H9 (cell line): Measurements from ENCODE around the gene CHM. TPM values are rescaled to one million over a fixed set of nuclear protein-coding genes. Genes with fewer than 3 reads are reported as not detected.
A peak's percentile ranks its signal among the peaks of the same experiment; 100 is the strongest.

Source experiments
- DNase-seq: peaks from one replicate; pipeline ENCODE4 v3.0.0-alpha.2; 2017
- H2AFZ ChIP-seq: one replicate; pipeline ENCODE4 v1.6.1; 2013; ENCODE audit warnings: mild to moderate bottlenecking, low read length, control low read depth, moderate library complexity
- H2AK5ac ChIP-seq: 2 replicates; pipeline ENCODE4 v1.6.1; 2013; ENCODE audit warnings: low read length, control low read depth, mixed read lengths; ENCODE audit not compliant: insufficient read length
- H2BK120ac ChIP-seq: one replicate; pipeline ENCODE4 v1.6.1; 2013; ENCODE audit warnings: low read depth, mild to moderate bottlenecking, low read length, control low read depth, inconsistent platforms; ENCODE audit not compliant: poor library complexity, severe bottlenecking
- H2BK12ac ChIP-seq: 2 replicates; pipeline ENCODE4 v1.6.1; 2013; ENCODE audit warnings: low read length, control low read depth, mixed read lengths, low read depth; ENCODE audit not compliant: insufficient read length
- H2BK15ac ChIP-seq: 2 replicates; pipeline ENCODE4 v1.6.1; 2013; ENCODE audit warnings: low read depth, low read length, control low read depth
- H2BK20ac ChIP-seq: one replicate; pipeline ENCODE4 v1.6.1; 2013; ENCODE audit warnings: low read depth, mild to moderate bottlenecking, low read length, control low read depth, inconsistent platforms; ENCODE audit not compliant: poor library complexity, severe bottlenecking
- H2BK5ac ChIP-seq: 2 replicates; pipeline ENCODE4 v1.6.1; 2013; ENCODE audit warnings: low read length, control low read depth, mixed read lengths; ENCODE audit not compliant: insufficient read length
- H3K14ac ChIP-seq: 2 replicates; pipeline ENCODE4 v1.6.1; 2013; ENCODE audit warnings: low read length, control low read depth; ENCODE audit not compliant: insufficient read depth
- H3K18ac ChIP-seq: 2 replicates; pipeline ENCODE4 v1.6.1; 2013; ENCODE audit warnings: low read depth, mild to moderate bottlenecking, mixed read lengths, low read length, control low read depth; ENCODE audit not compliant: insufficient read length
- H3K23ac ChIP-seq: 2 replicates; pipeline ENCODE4 v1.6.1; 2013; ENCODE audit warnings: low read length, control low read depth, mixed read lengths, low read depth; ENCODE audit not compliant: insufficient read length
- H3K23me2 ChIP-seq: 2 replicates; pipeline ENCODE4 v1.6.1; 2013; ENCODE audit warnings: low read depth, mild to moderate bottlenecking, mixed read lengths, low read length, control low read depth; ENCODE audit not compliant: insufficient read length, poor library complexity, severe bottlenecking
- H3K27ac ChIP-seq: 2 replicates; pipeline ENCODE4 v1.5.1; 2013; ENCODE audit warnings: low read length, control low read depth, mixed read lengths, low read depth; ENCODE audit not compliant: insufficient read length
- H3K27me3 ChIP-seq: 2 replicates; pipeline ENCODE4 v1.6.1; 2013; ENCODE audit warnings: low read length, control low read depth, inconsistent platforms; ENCODE audit not compliant: insufficient read depth
- H3K4ac ChIP-seq: 2 replicates; pipeline ENCODE4 v1.6.1; 2013; ENCODE audit warnings: low read depth, mild to moderate bottlenecking, control low read depth, inconsistent platforms, low read length, moderate library complexity
- H3K4me1 ChIP-seq: 2 replicates; pipeline ENCODE4 v1.6.1; 2013; ENCODE audit warnings: low read length, control low read depth, inconsistent platforms; ENCODE audit not compliant: insufficient read depth
- H3K4me2 ChIP-seq: 2 replicates; pipeline ENCODE4 v1.6.1; 2013; ENCODE audit warnings: low read length, control low read depth, mixed read lengths; ENCODE audit not compliant: insufficient read length, insufficient read depth
- H3K56ac ChIP-seq: 2 replicates; pipeline ENCODE4 v1.6.1; 2013; ENCODE audit warnings: low read depth, mild to moderate bottlenecking, mixed read lengths, low read length, control low read depth; ENCODE audit not compliant: insufficient read length
- H3K79me1 ChIP-seq: 2 replicates; pipeline ENCODE4 v1.6.1; 2013; ENCODE audit warnings: low read depth, mild to moderate bottlenecking, moderate library complexity, low read length, control low read depth, inconsistent platforms; ENCODE audit not compliant: insufficient read depth, poor library complexity, severe bottlenecking
- H3K79me2 ChIP-seq: 2 replicates; pipeline ENCODE4 v1.6.1; 2013; ENCODE audit warnings: low read length, control low read depth, inconsistent platforms; ENCODE audit not compliant: insufficient read depth
- H3K9ac ChIP-seq: 2 replicates; pipeline ENCODE4 v1.6.1; 2013; ENCODE audit warnings: low read length, control low read depth, mixed read lengths; ENCODE audit not compliant: insufficient read length; ENCODE audit errors: extremely low read depth
- H3K9me3 ChIP-seq: one replicate; pipeline ENCODE4 v1.6.1; 2013; ENCODE audit warnings: low read depth, low read length, inconsistent platforms; ENCODE audit not compliant: control insufficient read depth
- H3T11ph ChIP-seq: one replicate; pipeline ENCODE4 v1.6.1; 2013; ENCODE audit warnings: mild to moderate bottlenecking, low read length, control low read depth, inconsistent platforms
- H4K20me1 ChIP-seq: one replicate; pipeline ENCODE4 v1.6.1; 2013; ENCODE audit not compliant: control insufficient read depth, insufficient read length, insufficient read depth
- H4K5ac ChIP-seq: 2 replicates; pipeline ENCODE4 v1.6.1; 2013; ENCODE audit warnings: low read depth, mild to moderate bottlenecking, mixed read lengths, low read length, control low read depth; ENCODE audit not compliant: insufficient read length
- H4K8ac ChIP-seq: replicated peaks from 2 replicates; pipeline ENCODE4 v1.6.1; 2013; ENCODE audit warnings: low read length, control low read depth, mixed read lengths, low read depth; ENCODE audit not compliant: insufficient read length
- H4K91ac ChIP-seq: 2 replicates; pipeline ENCODE4 v1.6.1; 2013; ENCODE audit warnings: low read depth, mild to moderate bottlenecking, moderate library complexity, mixed read lengths, low read length, control low read depth; ENCODE audit not compliant: insufficient read length
- H3K27ac Mint-ChIP-seq, 3 experiments: 2 replicates in 2 of 3; 3 replicates in 1 of 3; pipeline ENCODE4 v1.8.0; 2020 to 2021; ENCODE audit warnings: mixed read lengths in 3 of 3, mild to moderate bottlenecking in 1 of 3, moderate library complexity in 1 of 3
- H3K27me3 Mint-ChIP-seq: 2 replicates; pipeline ENCODE4 v1.8.0; 2021; ENCODE audit warnings: low read depth, mild to moderate bottlenecking, moderate library complexity, mixed read lengths
- H3K36me3 Mint-ChIP-seq, 3 experiments: 2 replicates in 2 of 3; 3 replicates in 1 of 3; pipeline ENCODE4 v1.8.0; 2020 to 2021; ENCODE audit warnings: low read depth in 3 of 3, mixed read lengths in 3 of 3; ENCODE audit not compliant: insufficient read depth in 1 of 3
- H3K4me1 Mint-ChIP-seq, 2 experiments: 2 replicates each; pipeline ENCODE4 v1.8.0; 2020; ENCODE audit warnings: mixed read lengths in 2 of 2
- H3K4me3 Mint-ChIP-seq, 2 experiments: 2 replicates in 1 of 2; 3 replicates in 1 of 2; pipeline ENCODE4 v1.8.0; 2020 to 2021; ENCODE audit warnings: mild to moderate bottlenecking in 2 of 2, mixed read lengths in 2 of 2, moderate library complexity in 1 of 2
- H3K9me3 Mint-ChIP-seq, 2 experiments: 2 replicates in 1 of 2; 3 replicates in 1 of 2; pipeline ENCODE4 v1.8.0; 2020; ENCODE audit warnings: mild to moderate bottlenecking in 2 of 2, mixed read lengths in 2 of 2, moderate library complexity in 1 of 2
- WGBS: extraction: QIAGEN DNeasy Blood & Tissue Kit; methylation state at CpG from one replicate; pipeline ENCODE4 v1.1.7; 2013; ENCODE audit warnings: missing lambda C conversion rate, low lambda C conversion rate, mixed read lengths; ENCODE audit not compliant: insufficient read length; ENCODE audit errors: extremely low coverage; 5-methylcytosine and 5-hydroxymethylcytosine counted together
- total RNA-seq: library from RNA; stranded (reverse); gene quantifications from 2 replicates; pipeline ENCODE4 v1.2.1, GENCODE V29; 2021
- TF ChIP-seq, protein P1 (sequence below): fragments of 200-600 bp; sonication (generic); conservative IDR thresholded peaks from 3 replicates; pipeline ENCODE4 v1.8.0; 2021; ENCODE audit warnings: antibody characterized with exemption, mild to moderate bottlenecking

Gene CHM
- total RNA-seq, 1 experiment from 2014 or later: 28.4 TPM

DNA sequence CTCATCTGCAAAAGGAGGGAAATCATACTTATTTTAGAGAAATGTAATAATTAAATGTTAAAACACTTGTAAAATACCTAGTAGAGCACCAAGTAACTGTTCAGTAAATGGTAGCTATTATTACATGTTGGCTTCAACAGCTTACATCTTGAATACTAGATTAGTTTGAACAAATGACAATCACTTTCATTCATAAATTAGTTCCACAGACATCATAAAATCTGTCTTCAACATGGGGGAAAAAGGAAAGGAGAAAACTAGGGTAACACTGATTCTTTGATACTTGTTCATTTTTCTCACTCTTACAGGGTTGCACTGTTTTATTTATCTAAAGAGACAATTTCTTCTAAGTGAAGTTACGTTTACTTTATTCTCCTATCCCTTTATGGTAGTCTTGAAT is 51.7 kb downstream of the CHM start:
- no peak overlapping the region for H3K4me2 ChIP-seq
- Mint-ChIP-seq H3K9me3 (peaks cover 0 to 19% of the 10 kb centered on the region in 2 experiments; a peak in 3 of 5 replicates), H3K4me1 (peaks cover 49 to 57% of the 10 kb centered on the region in 2 experiments), H3K36me3 (peaks cover 0 to 2% (median 0%) of the 10 kb centered on the region in 3 experiments; a peak in 1 of 7 replicates), H3K27ac (peak overlapping the region; percentile 66 to 73 (median 70); a peak in 4 of 7 replicates), H3K27me3 (no peaks in the 10 kb centered on the region), H3K4me3 (peak overlapping the region in 1 of 2 experiments; percentile 48; a peak in 1 of 5 replicates)
- no peaks in the 10 kb centered on the region for H3K79me1 ChIP-seq
- H3K9ac ChIP-seq: no peak overlapping the region
- no peaks in the 10 kb centered on the region for H3K9me3 ChIP-seq
- H3K14ac ChIP-seq: no peak overlapping the region
- H3K79me2 ChIP-seq: no peaks in the 10 kb centered on the region; the same call in 1 of the 2 replicates
- no peaks in the 10 kb centered on the region for H4K20me1 ChIP-seq
- H2BK5ac ChIP-seq: no peak overlapping the region
- no peak for DNase-seq
- H2BK12ac ChIP-seq: no peak overlapping the region
- no peak overlapping the region for H3K18ac ChIP-seq
- H3K4ac ChIP-seq: no peak overlapping the region
- no peak overlapping the region for H3K27ac ChIP-seq
- no peak overlapping the region for H2AFZ ChIP-seq
- TF ChIP-seq, protein P1, sequence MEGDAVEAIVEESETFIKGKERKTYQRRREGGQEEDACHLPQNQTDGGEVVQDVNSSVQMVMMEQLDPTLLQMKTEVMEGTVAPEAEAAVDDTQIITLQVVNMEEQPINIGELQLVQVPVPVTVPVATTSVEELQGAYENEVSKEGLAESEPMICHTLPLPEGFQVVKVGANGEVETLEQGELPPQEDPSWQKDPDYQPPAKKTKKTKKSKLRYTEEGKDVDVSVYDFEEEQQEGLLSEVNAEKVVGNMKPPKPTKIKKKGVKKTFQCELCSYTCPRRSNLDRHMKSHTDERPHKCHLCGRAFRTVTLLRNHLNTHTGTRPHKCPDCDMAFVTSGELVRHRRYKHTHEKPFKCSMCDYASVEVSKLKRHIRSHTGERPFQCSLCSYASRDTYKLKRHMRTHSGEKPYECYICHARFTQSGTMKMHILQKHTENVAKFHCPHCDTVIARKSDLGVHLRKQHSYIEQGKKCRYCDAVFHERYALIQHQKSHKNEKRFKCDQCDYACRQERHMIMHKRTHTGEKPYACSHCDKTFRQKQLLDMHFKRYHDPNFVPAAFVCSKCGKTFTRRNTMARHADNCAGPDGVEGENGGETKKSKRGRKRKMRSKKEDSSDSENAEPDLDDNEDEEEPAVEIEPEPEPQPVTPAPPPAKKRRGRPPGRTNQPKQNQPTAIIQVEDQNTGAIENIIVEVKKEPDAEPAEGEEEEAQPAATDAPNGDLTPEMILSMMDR: no peak
- no peak overlapping the region for H4K8ac ChIP-seq
- no peaks in the 10 kb centered on the region for H3K27me3 ChIP-seq
- H3K23me2 ChIP-seq: no peaks in the 10 kb centered on the region
- no peak overlapping the region for H3K23ac ChIP-seq
- H3T11ph ChIP-seq: no peak overlapping the region
- no peak overlapping the region for H2BK15ac ChIP-seq
- H3K4me1 ChIP-seq: no peaks in the 10 kb centered on the region; the same call in 1 of the 2 replicates
- no peak overlapping the region for H4K5ac ChIP-seq
- H2BK120ac ChIP-seq: no peak overlapping the region
- H2AK5ac ChIP-seq: no peak overlapping the region
- no peak overlapping the region for H3K56ac ChIP-seq
- no peak overlapping the region for H4K91ac ChIP-seq
- H2BK20ac ChIP-seq: no peak overlapping the region
- WGBS: no CpG with 5 or more reads among the region's 1 CpG
